A549 (cell line): ENCODE measurements around the gene ZNF536. TPM values are rescaled to one million over a fixed set of nuclear protein-coding genes. Genes with fewer than 3 reads are reported as not detected.

Source experiments
- ATAC-seq, 2 experiments: fragments of 200-7000 bp in 1 of 2; fragments of >200 bp in 1 of 2; cut with Nextera tagmentation in 1 of 2; cut with Tn5 transposase in 1 of 2; 3 replicates each; pipeline versions ENCODE4 v1.8.0 to v1.9.1; 2018 to 2020; ENCODE audit warnings: mild to moderate bottlenecking in 1 of 2, moderate library complexity in 1 of 2
- CTCF ChIA-PET: fragments of 300-600 bp; sonication (Branson Sonifier 250); formaldehyde crosslinking; extraction: SDS; loops from one replicate; lab custom pipeline; 2021; ENCODE audit warnings: antibody characterized with exemption, inconsistent platforms; lab: Yijun Ruan, JAX
- POLR2A ChIA-PET: fragments of 350-600 bp; formaldehyde crosslinking; extraction: SDS; loops from one replicate; lab custom pipeline; 2021; ENCODE audit warnings: antibody characterized with exemption, inconsistent platforms; lab: Yijun Ruan, JAX
- DNase-seq, 2 experiments: peaks; one replicate each; pipeline versions ENCODE4 v3.0.0 to v3.0.0-alpha.2; 2011 to 2016; ENCODE audit warnings: low read depth in 1 of 2, low spot score in 1 of 2
- FAIRE-seq: peaks from 2 replicates; lab custom pipeline; 2011; peaks lifted over from hg19 to GRCh38; lab: Jason Lieb, UNC
- H3K27ac ChIP-seq, 2 experiments: fragments of >200 bp; sonication (Bioruptor Twin); formaldehyde crosslinking; 3 replicates each; pipeline ENCODE4 v1.5.1; 2016 to 2017
- H3K4me1 ChIP-seq: fragments of >200 bp; sonication (Bioruptor Twin); formaldehyde crosslinking; 3 replicates; pipeline ENCODE4 v1.6.1; 2016
- H3K4me2 ChIP-seq: fragments of >200 bp; sonication (Bioruptor Twin); formaldehyde crosslinking; 3 replicates; pipeline ENCODE4 v1.6.1; 2016
- H3K4me3 ChIP-seq: fragments of >200 bp; sonication (Bioruptor Twin); formaldehyde crosslinking; 3 replicates; pipeline ENCODE4 v1.5.1; 2016
- H3K9me3 ChIP-seq: fragments of >200 bp; sonication (Bioruptor Twin); formaldehyde crosslinking; 3 replicates; pipeline ENCODE4 v1.6.1; 2016
- CBX2 ChIP-seq: fragments of 200-600 bp; sonication (generic); IDR thresholded peaks from 2 replicates; pipeline ENCODE4 v1.6.1; 2016; ENCODE audit warnings: low read depth, mild to moderate bottlenecking, borderline replicate concordance
- CHD2 ChIP-seq: fragments of 150-350 bp; IDR thresholded peaks from 2 replicates; pipeline ENCODE4 v1.6.1; 2014; ENCODE audit warnings: low read length; ENCODE audit not compliant: partially characterized antibody
- EHF ChIP-seq: fragments of 250-450 bp; sonication (Bioruptor Pico); IDR thresholded peaks from 2 replicates; pipeline ENCODE4 v1.5.0; 2020; ENCODE audit warnings: mild to moderate bottlenecking
- ELK1 ChIP-seq: fragments of 150-350 bp; IDR thresholded peaks from 2 replicates; pipeline ENCODE4 v1.6.1; 2014; ENCODE audit warnings: low read depth, mild to moderate bottlenecking, low read length
- FOSL2 ChIP-seq, 2 experiments: fragments of 450-650 bp in 1 of 2; fragments of >200 bp in 1 of 2; sonication (Bioruptor Twin) in 1 of 2; formaldehyde crosslinking; IDR thresholded peaks; 2 replicates each; pipeline versions ENCODE4 v1.5.0 to v1.6.1; 2016 to 2020; ENCODE audit warnings: mild to moderate bottlenecking in 1 of 2, moderate library complexity in 1 of 2
- HDAC2 ChIP-seq: fragments of 200-600 bp; sonication (generic); IDR thresholded peaks from 2 replicates; pipeline ENCODE4 v1.6.1; 2016
- HOXB5 ChIP-seq: fragments of 250-450 bp; sonication (Bioruptor Pico); IDR thresholded peaks from 2 replicates; pipeline ENCODE4 v1.5.0; 2020; ENCODE audit warnings: mild to moderate bottlenecking, moderate library complexity
- KDM1A ChIP-seq: fragments of 200-600 bp; sonication (generic); IDR thresholded peaks from 2 replicates; pipeline ENCODE4 v1.6.1; 2016; ENCODE audit warnings: low read depth, mild to moderate bottlenecking
- MAFK ChIP-seq: fragments of 450-650 bp; IDR thresholded peaks from 2 replicates; pipeline ENCODE4 v1.6.1; 2014; ENCODE audit not compliant: partially characterized antibody
- NPAS2 ChIP-seq: fragments of 250-450 bp; sonication (Bioruptor Pico); IDR thresholded peaks from 2 replicates; pipeline ENCODE4 v1.8.0; 2022; ENCODE audit warnings: mild to moderate bottlenecking, moderate library complexity, borderline replicate concordance
- RFX5 ChIP-seq: fragments of 450-650 bp; IDR thresholded peaks from 2 replicates; pipeline ENCODE4 v1.7.1; 2014; ENCODE audit warnings: antibody characterized with exemption, mild to moderate bottlenecking, moderate library complexity
- ZNF302 ChIP-seq: fragments of 250-450 bp; sonication (Bioruptor Pico); IDR thresholded peaks from 2 replicates; pipeline ENCODE4 v1.9.0; 2021; ENCODE audit warnings: inconsistent platforms, mild to moderate bottlenecking, moderate library complexity
- WGBS: methylation state at CpG from one replicate; pipeline ENCODE4 v1.1.6; 2017; ENCODE audit errors: missing lambda C conversion rate; 5-methylcytosine and 5-hydroxymethylcytosine counted together
- polyA plus RNA-seq, 4 experiments: library from polyadenylated mRNA; depleted of rRNA in 3 of 4; stranded (reverse); fragments of >200 nt; fragmentation: RNase III in 1 of 4; extraction: RNeasy Plus Mini Kit Qiagen cat#74134 plus additional on column Dnase treatment in 1 of 4; gene quantifications; 2 replicates in 3 of 4; 3 replicates in 1 of 4; pipeline ENCODE4 v1.2.3, GENCODE V29; 2011 to 2017
- TF ChIP-seq, protein P1 (sequence below): fragments of 200-600 bp; sonication (generic); IDR thresholded peaks from 2 replicates; pipeline ENCODE4 v1.6.1; 2016; ENCODE audit warnings: antibody characterized with exemption, mild to moderate bottlenecking, moderate library complexity
- TF ChIP-seq, protein P2 (sequence below): IDR thresholded peaks from 2 replicates; pipeline ENCODE4 v1.6.1; 2012; ENCODE audit warnings: low read depth, borderline replicate concordance

The ZNF536 gene
- polyA plus RNA-seq, 2 of the 4 experiments (the other 2 are of a cell fraction) = not detected

DNA sequence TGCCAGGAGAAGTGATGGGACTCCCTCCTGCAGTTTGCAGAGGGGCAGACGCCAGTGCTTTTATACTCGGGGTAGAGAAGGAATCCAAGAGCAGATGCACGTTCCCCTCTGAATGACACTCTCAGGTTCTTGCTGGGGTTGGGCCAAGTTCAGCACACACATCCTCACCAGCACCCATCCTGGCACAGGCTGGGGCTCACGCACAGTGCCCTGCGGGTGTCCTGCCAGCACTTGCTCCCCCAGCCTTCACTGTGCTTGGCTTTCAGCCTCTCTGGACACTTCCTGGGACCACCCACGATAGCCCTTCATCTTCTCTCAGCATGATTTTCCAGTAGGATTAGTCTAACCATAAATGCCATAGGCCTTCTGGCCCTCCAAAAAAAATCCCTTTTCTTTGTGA, 158.6 kb downstream of the ZNF536 start:
- H3K4me1 ChIP-seq = no peaks in the 10 kb centered on the region
- no peak overlapping the region for H3K4me3 ChIP-seq
- no peak overlapping the region for H3K27ac ChIP-seq
- ATAC-seq = no peak
- ChIA-PET CTCF (no interaction called here), POLR2A (no interaction called here)
- H3K4me2 ChIP-seq = no peak overlapping the region
- TF ChIP-seq ELK1 (no peak), CHD2 (no peak), HOXB5 (no peak), FOSL2 (IDR thresholded peaks at IDR 0.05) (no peak), FOSL2 (CRISPR knock-in tag; IDR thresholded peaks at IDR 0.05) (no peak), HDAC2 (no peak), EHF (no peak), KDM1A (no peak)
- TF ChIP-seq, protein P1, sequence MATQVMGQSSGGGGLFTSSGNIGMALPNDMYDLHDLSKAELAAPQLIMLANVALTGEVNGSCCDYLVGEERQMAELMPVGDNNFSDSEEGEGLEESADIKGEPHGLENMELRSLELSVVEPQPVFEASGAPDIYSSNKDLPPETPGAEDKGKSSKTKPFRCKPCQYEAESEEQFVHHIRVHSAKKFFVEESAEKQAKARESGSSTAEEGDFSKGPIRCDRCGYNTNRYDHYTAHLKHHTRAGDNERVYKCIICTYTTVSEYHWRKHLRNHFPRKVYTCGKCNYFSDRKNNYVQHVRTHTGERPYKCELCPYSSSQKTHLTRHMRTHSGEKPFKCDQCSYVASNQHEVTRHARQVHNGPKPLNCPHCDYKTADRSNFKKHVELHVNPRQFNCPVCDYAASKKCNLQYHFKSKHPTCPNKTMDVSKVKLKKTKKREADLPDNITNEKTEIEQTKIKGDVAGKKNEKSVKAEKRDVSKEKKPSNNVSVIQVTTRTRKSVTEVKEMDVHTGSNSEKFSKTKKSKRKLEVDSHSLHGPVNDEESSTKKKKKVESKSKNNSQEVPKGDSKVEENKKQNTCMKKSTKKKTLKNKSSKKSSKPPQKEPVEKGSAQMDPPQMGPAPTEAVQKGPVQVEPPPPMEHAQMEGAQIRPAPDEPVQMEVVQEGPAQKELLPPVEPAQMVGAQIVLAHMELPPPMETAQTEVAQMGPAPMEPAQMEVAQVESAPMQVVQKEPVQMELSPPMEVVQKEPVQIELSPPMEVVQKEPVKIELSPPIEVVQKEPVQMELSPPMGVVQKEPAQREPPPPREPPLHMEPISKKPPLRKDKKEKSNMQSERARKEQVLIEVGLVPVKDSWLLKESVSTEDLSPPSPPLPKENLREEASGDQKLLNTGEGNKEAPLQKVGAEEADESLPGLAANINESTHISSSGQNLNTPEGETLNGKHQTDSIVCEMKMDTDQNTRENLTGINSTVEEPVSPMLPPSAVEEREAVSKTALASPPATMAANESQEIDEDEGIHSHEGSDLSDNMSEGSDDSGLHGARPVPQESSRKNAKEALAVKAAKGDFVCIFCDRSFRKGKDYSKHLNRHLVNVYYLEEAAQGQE = no peak
- H3K9me3 ChIP-seq = no peaks in the 10 kb centered on the region
- 14% methylated on average over 6 of the region's 6 CpGs for WGBS
- FAIRE-seq = no peak
- no peak for DNase-seq

- DNase-seq (no peak), FAIRE-seq (no peak), ATAC-seq (no peak; a peak in 2 of 6 replicates)
- 9% methylated on average over 9 of the region's 9 CpGs for WGBS
- ChIA-PET POLR2A (no interaction called here), CTCF (interaction anchor here (2.4 kb wide), 1 partner anchor 23 kb away, joined by 5 read pairs; no protein-coding TSS in a partner anchor)
- no peak overlapping the region for H3K4me3 ChIP-seq
- H3K4me2 ChIP-seq = no peak overlapping the region
- H3K4me1 ChIP-seq = no peaks in the 10 kb centered on the region
- H3K27ac ChIP-seq = no peak overlapping the region
- H3K9me3 ChIP-seq = peaks cover 2% of the 10 kb centered on the region; the same call in 1 of the 3 replicates
- TF ChIP-seq RFX5 (no peak), CBX2 (no peak), NPAS2 (CRISPR knock-in tag) (no peak), ZNF302 (CRISPR knock-in tag) (no peak)
- TF ChIP-seq, protein P1 = no peak
- TF ChIP-seq, all 56 proteins: peak for 0
Measured at GRCh38 chr19:30535011-30535410, 162.8 kb downstream of the ZNF536 start.

DNA sequence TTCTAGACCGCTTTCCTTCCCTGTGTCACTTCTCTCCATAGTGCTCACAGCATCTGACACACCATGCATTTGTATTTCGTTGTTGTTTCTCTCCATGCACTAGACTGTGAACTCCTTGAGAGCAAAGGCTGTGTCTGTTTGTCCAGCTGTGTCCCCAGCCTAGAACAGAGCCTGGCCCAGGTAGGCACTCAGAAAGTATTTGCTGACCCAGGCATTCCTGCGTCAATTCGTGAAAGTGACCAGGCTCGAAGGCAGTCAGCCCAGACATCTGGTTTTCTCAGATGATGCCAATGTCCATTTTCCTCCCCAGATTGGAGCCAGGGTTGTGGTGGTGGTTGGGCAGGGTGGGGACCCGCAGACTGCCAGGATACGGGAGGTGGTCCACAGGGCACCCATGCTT, 164.8 kb downstream of the ZNF536 start:
- ChIA-PET CTCF (no interaction called here), POLR2A (no interaction called here)
- Histone ChIP-seq H3K4me2 (no peak overlapping the region), H3K27ac (no peak overlapping the region), H3K4me3 (no peak overlapping the region), H3K4me1 (no peaks in the 10 kb centered on the region), H3K9me3 (peaks cover 2% of the 10 kb centered on the region; the same call in 1 of the 3 replicates)
- no peak for ATAC-seq
- 11% methylated on average over 7 of the region's 7 CpGs for WGBS
- TF ChIP-seq, protein P2, sequence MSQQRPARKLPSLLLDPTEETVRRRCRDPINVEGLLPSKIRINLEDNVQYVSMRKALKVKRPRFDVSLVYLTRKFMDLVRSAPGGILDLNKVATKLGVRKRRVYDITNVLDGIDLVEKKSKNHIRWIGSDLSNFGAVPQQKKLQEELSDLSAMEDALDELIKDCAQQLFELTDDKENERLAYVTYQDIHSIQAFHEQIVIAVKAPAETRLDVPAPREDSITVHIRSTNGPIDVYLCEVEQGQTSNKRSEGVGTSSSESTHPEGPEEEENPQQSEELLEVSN = no peak
- TF ChIP-seq MAFK = peak; percentile 75
- no peak for DNase-seq
- peak; percentile 18 for FAIRE-seq
